ENCODE measurements around the gene DUSP21.
"Not testable (repeated sequence)": the region's sequence is repeated elsewhere in the genome, so short reads cannot be mapped to it uniquely, and the experiment has no call there.

GRCh38 chrX:44890687-44891086 lies 46.9 kb downstream of the DUSP21 start:
- TF ChIP-seq EZH2 (IDR thresholded peaks at IDR 0.05; ENCODE audit: borderline replicate concordance, low read depth, low read length, severe bottlenecking); CTCF (IDR thresholded peaks at IDR 0.05; ENCODE audit: borderline replicate concordance, extremely low read depth, low read length, poor library complexity, severe bottlenecking): not testable (repeated sequence)

Measured in DND-41 (cell line).